ENCODE data around the gene CROCC2.

Gene CROCC2

GRCh38 chr2:240921311-240921994 lies 15.3 kb downstream of the CROCC2 start:
- peak; percentile 94 for DNase-seq (ENCODE audit: low read depth)

- DNase-seq (ENCODE audit: low read depth): no peak
Observed at GRCh38 chr2:240921995-240922244, 15.8 kb downstream of the CROCC2 start.

DNA sequence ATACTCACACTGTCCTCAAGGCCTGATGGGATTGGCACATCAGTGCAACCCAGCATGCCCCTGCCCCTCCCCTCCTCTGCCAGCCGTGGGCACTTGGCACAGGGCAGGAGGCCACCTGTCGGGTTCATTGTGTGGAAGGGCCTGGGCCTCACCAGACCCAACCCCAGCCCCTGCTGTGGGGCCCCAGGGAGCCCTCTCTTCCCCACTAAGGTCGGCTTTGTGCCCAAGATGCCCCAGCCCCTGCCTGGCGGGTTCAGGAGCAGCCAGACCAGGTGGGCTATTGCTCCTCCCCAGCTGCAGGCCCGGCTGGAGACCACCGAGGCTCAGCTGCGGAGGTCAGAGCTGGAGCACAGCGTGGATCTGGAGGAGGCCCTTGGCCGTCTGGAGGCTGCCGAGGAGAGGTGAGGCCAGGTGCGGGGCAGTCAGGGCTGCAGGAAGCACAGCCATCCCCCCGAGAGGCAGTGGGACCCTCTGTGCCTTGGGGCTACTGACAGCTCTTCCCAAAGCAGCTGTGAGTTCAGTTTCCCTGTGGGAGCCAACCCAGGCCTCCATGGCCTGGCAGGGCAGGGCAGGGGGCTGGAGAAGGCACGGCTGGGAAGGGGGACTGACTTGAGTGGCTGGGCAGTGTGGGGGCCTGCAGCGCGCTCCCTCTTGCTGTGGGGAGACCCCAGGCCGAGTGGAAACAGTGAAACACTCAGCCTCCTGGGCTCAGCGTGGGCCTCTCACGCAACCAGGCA lies 16.3 kb downstream of the CROCC2 start:
- DNase-seq (ENCODE audit: low read depth): no peak

DNA sequence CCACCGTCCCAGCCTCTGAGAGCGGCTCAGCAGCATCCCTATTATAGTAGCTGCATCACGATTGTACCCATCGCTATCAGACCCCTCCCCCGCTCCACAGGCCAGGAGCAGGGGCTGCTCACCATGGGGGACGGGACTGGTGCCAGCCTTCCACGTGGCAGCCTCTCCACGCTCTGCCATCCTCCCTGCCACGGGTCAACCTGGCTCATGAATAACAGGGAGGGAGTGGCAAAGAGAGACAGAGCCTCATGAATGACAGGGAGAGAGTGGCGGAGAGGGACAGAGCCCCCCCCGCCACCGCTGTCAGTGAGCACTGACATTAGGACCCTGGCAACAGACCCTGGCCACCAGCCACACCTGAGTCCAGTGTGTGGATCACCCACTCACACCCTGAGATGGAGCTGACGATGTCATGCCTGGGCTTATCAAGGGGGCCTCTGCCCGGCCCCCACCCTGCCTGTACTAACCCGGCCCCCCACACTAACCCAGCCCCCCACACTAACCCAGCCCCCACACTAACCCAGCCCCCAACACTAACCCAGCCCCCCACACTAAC lies 16.9 kb downstream of the CROCC2 start:
- DNase-seq (ENCODE audit: low read depth): no peak

DNA sequence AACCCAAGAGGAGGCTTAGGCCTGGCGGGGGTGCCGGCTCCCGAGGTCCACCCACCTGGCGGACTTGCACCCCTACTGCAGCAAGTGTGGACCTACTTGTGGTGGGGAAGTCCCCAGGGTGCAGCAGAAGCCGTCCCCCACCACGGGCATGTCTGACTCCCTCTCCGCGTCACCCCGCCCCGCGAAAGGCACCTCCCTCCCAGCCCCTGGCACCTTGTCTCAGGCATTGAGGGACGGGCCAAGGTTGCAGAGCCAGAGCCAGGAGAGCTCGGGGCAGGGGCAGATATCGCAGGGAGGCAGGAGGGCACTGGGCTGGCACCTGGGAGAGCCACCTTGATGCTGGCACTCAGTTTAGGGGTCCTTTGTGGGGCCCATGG lies 19.0 kb downstream of the CROCC2 start:
- DNase-seq (ENCODE audit: low read depth): no peak

- DNase-seq (ENCODE audit: low read depth): no peak
Observed at GRCh38 chr2:240925568-240926515, 19.7 kb downstream of the CROCC2 start.

GRCh38 chr2:240926516-240927389 lies 20.6 kb downstream of the CROCC2 start:
- DNase-seq (ENCODE audit: low read depth): peak; percentile 46

GRCh38 chr2:240927390-240927781 lies 21.2 kb downstream of the CROCC2 start:
- DNase-seq (ENCODE audit: low read depth): no peak

- DNase-seq (ENCODE audit: low read depth): no peak
Observed at GRCh38 chr2:240928476-240929363, 22.6 kb downstream of the CROCC2 start.

DNA sequence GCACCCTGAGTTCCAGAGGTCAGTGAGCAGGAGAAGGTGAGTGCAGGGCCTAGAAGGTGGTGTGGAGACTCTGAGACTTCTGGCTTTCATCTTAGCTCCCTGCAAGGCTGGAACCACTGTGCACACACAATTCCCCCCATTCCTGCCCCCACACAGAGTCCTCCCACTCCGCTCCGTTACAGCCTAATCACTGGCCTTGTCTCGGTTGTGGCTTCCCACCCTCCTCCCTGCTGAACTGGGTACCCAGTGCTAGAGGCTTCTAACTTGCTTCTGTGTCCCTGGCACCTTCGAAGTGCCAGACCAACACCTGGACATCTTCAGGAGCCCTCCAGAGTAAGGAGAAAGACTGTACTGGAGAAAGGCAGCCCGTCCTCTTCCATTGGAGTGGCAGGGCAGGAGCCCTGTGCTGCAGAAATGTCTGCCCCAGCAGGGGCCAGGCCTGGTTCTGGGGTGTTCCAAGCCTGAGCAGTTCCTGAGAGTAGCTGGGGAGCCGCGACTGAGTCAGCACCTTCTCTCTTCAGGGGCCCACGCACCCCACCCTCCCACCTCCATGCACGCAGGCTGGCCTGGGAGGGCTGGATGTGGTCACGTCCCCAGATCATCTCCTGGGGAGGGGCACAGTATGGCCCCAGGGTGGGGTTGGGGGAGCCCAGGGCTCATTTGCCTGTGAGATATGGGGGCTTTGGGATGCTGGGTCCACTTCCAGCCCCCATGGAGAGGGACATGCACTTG lies 23.4 kb downstream of the CROCC2 start:
- no peak for DNase-seq (ENCODE audit: low read depth)

GRCh38 chr2:240930096-240930630 lies 24.0 kb downstream of the CROCC2 start:
- DNase-seq (ENCODE audit: low read depth): no peak

- DNase-seq (ENCODE audit: low read depth): no peak
Observed at GRCh38 chr2:240930631-240931318, 24.6 kb downstream of the CROCC2 start.

- no peak for DNase-seq (ENCODE audit: low read depth)
Observed at GRCh38 chr2:240931319-240931949, 25.3 kb downstream of the CROCC2 start.

DNA sequence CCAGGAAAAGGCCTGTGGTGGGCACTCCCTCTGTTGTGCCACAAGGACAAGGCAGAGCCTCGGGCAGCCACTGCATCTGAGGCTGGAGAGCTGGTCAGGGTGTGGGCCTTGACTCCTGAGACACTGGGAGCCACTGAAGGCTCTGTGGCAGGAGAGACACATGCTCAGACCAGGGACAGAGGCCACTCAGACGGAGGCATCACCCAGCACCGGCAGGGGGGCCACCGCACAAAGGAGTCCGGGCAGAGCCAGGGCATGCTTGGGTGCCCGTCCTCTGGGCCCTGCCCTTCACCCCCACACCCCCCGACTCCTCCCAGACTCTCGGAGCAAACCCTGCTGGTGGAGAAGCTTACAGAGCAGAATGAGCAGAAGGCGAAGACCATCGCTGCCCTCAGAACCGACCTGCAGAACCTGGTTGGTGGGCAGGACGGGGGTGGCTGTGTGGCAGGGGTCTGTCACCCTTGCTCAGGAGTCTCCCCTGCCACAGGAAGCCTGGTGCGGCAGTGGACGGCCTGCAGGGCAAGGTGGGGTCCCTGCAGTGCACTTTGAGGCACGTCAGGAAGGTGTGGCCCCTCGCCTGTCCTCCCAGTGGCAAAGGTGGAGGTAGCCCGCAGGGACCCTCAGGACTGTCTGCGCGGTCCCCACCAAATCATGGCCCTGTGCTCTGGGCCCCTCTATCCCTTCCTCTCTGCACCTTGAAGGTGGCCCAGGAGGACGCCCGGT lies 26.0 kb downstream of the CROCC2 start:
- DNase-seq (ENCODE audit: low read depth): no peak

GRCh38 chr2:240932724-240933047 lies 26.6 kb downstream of the CROCC2 start:
- no peak for DNase-seq (ENCODE audit: low read depth)

GRCh38 chr2:240933048-240933965 lies 27.2 kb downstream of the CROCC2 start:
- no peak for DNase-seq (ENCODE audit: low read depth)
